ENCODE results near the gene EPN1.

The EPN1 gene

DNA sequence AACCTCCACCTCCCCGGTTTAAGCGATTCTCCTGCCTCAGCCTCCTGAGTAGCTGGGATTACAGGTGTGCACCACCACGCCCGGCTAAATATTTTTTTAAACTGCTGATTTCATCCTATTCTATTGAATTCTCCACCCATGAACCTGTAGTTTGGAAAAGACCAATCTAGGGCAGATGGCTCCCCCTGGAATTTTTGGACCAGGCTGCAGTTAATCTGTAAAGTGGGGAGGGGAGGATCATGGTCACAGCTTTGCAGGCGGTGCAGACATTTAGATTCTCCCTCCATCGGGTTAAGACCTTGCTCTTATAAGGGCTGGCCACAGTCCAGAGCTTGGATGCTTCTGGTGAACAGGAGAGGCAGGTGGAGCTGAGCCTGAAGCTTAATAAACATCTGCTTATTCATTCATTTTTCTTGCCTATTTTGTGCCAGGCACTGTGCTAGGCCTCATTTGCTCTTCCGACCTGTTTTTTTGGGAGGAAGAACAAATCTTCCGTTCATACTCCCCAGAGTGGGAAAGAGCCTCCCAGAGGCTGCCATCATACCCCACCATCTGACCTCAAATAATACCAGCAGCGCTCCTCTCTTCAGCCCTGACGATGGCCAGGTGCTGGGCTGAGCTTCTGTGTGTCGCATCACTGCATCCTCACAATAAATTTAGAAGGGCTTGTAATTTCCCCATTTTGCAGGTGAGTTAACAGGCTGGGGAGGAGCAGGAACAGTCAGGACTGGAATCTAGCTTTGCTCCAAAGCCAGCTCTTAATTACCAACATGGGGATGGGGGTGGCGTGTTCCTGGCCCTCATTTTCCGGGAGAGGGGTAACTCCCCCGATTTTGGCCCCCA lies 27.9 kb upstream of the EPN1 start:
- no peak for DNase-seq

DNA sequence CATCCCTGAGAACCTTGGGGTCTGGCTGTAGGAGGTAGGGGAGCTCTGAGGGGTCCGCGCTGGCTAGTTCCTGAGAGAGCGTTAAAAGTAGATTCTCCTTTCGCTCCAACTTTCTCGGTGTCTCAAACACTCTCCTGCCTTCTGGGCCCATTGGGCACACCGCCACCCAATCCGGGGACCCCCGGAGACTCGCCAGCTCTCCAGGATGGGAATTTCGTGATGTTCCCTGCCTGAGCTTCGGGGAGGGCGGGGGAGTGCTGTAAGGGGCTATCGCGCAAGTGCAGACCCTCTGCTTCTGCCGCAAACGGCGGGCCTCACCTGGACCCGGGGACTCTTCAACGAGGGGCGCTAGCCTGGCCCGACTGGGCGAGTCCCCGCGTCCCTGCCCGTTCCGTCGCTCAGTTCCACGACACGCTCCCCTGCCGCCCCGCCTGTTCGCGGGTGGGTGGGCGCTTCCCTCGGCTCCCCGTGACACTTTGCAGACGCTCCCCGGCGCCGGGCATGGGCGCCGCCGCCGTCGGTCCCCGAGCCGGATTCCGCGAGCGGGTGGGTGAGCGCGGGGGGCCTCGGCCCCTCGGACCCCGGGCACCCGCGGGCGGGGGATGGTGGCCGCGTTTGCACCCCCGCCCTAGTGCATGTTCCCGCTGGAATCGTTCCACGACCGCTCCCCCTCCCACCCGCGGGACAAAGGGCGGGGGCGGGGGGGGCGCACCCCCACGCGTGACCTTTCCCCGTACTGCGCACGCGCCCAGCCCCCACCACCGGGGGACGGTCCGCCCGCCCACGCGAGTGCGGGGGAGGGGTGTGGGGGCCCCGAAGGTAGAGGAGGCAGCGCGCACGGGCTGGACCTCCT lies 27.1 kb upstream of the EPN1 start, which contains the start of gene CCDC106:
Gene CCDC106, plus strand, starts transcription at position 481 of the 853 bp plus-strand sequence. CDS start 835 bp downstream, outside the sequence.
- peak; percentile 43 for DNase-seq

- DNase-seq: no peak
Measured at GRCh38 chr19:55648585-55649267, 26.3 kb upstream of the EPN1 start.

DNA sequence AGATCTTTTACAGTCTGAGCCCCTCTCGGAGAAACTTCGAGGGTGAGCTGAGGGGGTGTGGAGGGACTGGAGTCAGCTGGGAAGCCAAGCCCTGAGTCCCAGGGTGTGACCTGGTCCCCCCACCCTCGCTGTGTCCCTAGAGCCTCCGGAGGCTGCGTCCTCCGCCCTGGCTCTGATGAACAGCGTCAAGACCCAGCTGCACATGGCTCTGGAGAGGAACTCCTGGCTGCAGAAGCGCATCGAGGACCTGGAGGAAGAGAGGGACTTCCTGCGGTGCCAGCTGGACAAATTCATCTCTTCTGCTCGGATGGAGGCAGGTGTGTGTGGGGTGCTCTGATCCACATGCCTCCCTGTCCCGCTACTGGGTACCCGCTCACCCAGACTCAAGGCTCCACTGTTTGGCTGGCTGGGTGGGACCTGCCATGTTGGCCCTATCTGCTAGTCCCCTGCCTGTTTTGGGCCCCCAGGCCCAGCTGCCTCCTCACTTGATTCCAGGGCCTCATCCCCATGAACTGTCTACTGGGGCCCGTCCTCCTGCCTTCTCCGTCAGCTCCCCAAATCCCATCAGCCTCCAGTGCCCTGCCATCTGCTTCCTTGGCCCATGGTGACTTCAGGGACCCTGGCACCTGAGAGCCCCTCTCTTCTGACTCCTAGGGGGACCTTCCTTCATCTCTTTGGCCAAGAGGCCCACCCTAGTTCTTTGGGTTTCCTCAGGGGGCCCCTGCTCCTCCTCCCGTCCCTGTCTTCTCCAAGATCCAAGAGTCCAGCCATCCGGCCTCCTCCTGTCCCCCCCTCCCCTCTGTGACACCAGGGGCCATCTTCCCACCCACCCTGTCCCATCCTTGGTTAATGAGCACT lies 25.5 kb upstream of the EPN1 start:
- DNase-seq: no peak

DNA sequence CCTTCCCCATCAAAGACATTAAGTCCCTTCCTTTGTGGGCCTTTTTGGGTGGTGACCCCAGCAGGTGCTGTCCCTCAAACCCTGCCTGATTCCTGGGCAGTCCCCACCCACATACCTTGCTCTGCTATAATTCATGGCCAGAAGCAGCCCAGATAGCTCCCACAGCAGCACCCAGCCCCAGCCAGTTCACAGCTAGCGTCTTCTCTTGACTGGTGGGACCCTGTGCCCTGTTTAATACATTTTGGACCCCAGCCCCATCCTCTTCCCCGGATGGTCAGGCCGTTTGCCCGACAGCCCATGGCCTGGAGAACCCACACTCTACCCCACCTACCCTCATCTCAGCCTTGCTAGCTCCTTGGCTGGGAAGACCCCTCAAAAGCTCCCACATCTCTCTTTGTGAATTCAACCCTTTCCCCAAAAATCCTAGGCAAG lies 24.9 kb upstream of the EPN1 start:
- DNase-seq: no peak

GRCh38 chr19:55650602-55651230 lies 24.3 kb upstream of the EPN1 start:
- DNase-seq: no peak

- DNase-seq: no peak
Measured at GRCh38 chr19:55651236-55651635, 23.8 kb upstream of the EPN1 start.

DNA sequence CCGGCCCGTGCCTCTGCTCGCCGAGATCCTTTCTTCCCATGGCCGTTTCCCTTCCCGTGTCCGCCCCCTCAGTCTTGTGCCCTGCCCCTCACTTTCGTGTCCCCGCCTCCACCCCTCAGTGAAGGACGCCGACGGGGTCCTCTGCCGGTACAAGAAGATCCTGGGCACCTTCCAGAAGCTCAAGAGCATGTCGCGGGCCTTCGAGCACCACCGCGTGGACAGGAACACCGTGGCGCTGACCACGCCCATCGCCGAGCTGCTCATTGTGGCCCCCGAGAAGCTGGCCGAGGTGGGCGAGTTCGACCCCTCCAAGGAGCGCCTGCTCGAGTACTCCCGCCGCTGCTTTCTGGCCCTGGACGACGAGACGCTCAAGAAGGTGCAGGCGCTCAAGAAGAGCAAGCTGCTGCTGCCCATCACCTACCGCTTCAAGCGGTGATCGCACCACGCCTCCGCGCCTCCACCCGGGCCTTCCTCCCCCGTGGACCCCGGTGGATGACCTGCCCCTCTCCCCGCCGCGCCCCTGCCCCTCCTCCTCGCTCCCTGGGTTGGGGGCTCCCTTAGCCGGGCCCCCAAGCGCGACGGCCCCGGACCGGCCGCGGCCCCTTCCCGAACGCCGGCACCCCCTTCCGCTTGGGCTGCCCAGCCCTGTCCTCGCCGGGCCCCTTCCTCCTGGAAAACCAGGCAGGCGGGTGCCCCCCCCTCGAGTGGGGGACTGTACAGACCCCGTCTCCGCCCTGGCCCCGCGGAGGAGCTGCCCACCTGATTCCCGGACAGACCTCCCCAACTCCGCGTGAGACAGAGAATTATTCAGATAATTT lies 22.5 kb upstream of the EPN1 start:
- no peak for DNase-seq

GRCh38 chr19:55653651-55654322 lies 21.2 kb upstream of the EPN1 start:
- peak; percentile 99 for DNase-seq

- peak; percentile 99 for DNase-seq
Measured at GRCh38 chr19:55654323-55654867, 20.6 kb upstream of the EPN1 start.

DNA sequence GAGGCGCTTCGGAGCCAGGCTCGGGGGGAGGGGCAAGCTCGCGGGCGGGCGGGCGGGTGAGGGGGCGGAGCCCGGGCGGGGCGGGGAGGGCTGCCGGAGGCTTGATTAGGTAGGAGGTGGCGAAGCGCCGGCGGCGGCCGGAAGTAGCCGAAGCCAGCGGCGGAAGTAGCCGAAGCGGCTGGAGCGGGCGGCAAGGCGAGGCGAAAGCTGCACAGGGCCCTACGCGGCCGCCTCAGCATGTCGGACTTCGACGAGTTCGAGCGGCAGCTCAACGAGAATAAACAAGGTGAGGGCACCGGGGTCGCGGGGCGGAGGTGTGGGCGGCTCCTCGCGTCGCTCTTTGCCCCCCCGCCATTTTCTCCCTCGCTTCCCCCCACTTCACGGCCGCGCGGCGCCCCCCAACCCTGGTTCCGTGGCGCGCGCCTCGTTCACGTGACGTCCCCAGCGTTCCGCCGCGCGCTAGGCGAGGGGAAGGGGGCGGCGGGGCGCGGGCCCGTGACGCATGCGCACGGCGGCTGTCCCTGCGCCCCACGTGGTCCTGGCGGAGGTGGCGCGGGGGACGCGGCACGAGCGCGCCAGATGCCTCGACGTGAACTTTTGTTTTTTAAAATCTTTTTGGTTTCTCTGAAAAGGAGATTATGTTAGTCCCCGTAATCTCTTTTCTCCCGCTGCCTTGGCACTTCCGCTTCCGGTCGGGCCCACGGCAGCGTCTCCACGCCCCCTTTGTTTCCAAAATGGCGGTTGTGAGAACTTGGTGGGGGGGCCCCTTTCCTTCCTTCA lies 20.0 kb upstream of the EPN1 start, which contains the start of gene U2AF2:
Gene U2AF2, plus strand, starts transcription at position 168 of the 780 bp plus-strand sequence. Its CDS starts 70 bp downstream, at position 238.
- peak; percentile 97 for DNase-seq

DNA sequence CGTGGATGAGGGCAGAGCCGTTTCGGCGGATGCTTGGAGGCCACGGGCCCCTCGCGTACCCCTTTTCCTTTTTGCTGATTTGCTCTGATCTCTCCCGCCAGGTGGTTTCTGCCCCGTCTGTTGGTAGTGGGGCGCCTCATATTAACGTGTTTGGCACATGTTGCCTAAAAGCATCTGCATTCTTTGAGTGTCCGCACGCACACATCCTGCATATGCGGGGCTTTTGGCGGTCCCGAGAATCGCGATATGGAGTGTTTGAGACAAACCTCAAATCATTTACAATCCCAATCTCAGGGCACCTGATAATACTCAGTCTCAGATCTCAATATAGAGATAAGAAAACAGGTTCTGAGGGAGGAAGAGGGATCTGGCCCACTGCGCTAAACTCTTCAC lies 19.4 kb upstream of the EPN1 start:
- DNase-seq: no peak

GRCh38 chr19:55656552-55656951 lies 18.5 kb upstream of the EPN1 start:
- DNase-seq: no peak

GRCh38 chr19:55656988-55657747 lies 17.9 kb upstream of the EPN1 start:
- DNase-seq: no peak

DNA sequence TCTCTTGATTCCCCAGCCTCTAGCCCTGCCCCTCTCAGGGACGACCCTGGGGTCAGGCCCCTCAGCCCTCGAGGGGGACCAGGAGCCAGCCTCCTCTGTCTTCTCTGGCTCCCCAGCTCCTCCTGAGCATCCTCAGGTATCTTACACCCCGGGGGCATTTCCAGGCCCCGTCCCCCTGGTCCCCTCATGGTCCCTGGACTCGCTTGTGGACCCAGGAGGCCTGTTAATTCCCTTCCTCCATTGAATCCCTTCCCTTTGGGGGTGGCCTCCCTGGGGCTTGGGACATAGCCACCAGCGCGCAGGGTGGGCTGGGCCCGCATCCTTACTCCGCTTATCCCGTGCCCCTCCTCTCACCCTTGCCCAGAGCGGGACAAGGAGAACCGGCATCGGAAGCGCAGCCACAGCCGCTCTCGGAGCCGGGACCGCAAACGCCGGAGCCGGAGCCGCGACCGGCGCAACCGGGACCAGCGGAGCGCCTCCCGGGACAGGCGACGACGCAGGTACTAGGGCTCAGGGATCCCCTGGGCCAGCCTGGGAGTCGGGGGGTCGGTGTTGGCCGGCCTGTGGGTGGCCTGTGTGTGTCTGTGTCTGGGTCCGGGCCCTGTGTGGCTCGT lies 16.1 kb upstream of the EPN1 start:
- no peak for DNase-seq

DNA sequence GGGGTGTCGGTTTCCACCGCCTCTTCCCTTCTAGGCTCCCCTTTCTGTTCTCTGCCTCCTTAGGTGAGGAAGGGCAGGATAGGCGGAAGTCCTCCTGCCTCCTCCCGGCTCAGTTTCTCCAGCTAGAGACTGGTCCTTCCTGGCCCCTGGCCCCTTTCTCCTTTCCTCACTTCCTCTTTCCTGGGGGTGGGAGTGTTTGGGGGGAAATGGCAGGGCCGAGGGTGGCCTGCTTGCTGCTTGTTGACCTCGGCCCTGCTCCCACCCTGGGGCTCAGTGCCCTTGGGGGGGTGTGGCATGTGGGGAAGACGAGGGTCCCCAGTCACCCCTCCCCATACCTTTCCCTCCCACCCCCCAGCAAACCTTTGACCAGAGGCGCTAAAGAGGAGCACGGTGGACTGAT lies 15.2 kb upstream of the EPN1 start:
- no peak for DNase-seq

GRCh38 chr19:55660404-55660803 lies 14.6 kb upstream of the EPN1 start:
- no peak for DNase-seq

- no peak for DNase-seq
Measured at GRCh38 chr19:55660991-55661390, 14.0 kb upstream of the EPN1 start.

Data from CD4-positive, alpha-beta T cell treated with Interleukin-17A for 1 hour (primary cell).